ENCODE data around the gene HOXC10. TPM values are rescaled to one million over a fixed set of nuclear protein-coding genes. Genes with fewer than 3 reads are reported as not detected.

HOXC10 gene
- total RNA-seq, 2 experiments from 2014 or later, result not detected

- no peaks in the 10 kb centered on the region for H3K9me3 Mint-ChIP-seq
- no peak overlapping the region for H3K4me3 Mint-ChIP-seq
- H3K27me3 Mint-ChIP-seq, result peaks cover 88% of the 10 kb centered on the region
- peaks cover 5% of the 10 kb centered on the region for H3K36me3 Mint-ChIP-seq (ENCODE audit: low read depth)
- ChIA-PET CTCF (interaction anchor here (0.6 to 1.6 kb wide), 4 partner anchors 10 to 69 kb away, joined by 3 to 4 read pairs (median 3); partner anchors contain the start of gene HOXC9), POLR2A (no interaction called here)
- no peak overlapping the region for H3K27ac Mint-ChIP-seq
- DNase-seq, result no peak
- H3K4me1 Mint-ChIP-seq, result peaks cover 18% of the 10 kb centered on the region
These were observed 21.3 kb upstream of the HOXC10 start for GRCh38 chr12:53963434-53964314.

GRCh38 chr12:53964315-53964713, 20.6 kb upstream of the HOXC10 start:
- H3K27ac Mint-ChIP-seq, result no peak overlapping the region
- peaks cover 5% of the 10 kb centered on the region for H3K36me3 Mint-ChIP-seq (ENCODE audit: low read depth)
- peaks cover 18% of the 10 kb centered on the region for H3K4me1 Mint-ChIP-seq
- CTCF ChIA-PET, result interaction anchor here (0.7 kb wide), 1 partner anchor 36 kb away, joined by 3 read pairs; the partner anchor contains the start of gene HOXC9
- H3K27me3 Mint-ChIP-seq, result peaks cover 90% of the 10 kb centered on the region
- no peak overlapping the region for H3K4me3 Mint-ChIP-seq
- H3K9me3 Mint-ChIP-seq, result no peaks in the 10 kb centered on the region
- POLR2A ChIA-PET, result no interaction called here
- DNase-seq, result no peak

- Mint-ChIP-seq H3K27me3 (peaks cover 90% of the 10 kb centered on the region), H3K4me3 (no peak overlapping the region)
- POLR2A ChIA-PET, result no interaction called here
These were observed 19.5 kb upstream of the HOXC10 start for GRCh38 chr12:53965281-53966084.

GRCh38 chr12:53966085-53966384, 18.9 kb upstream of the HOXC10 start:
- CTCF ChIA-PET, result interaction anchor here (1.4 to 1.5 kb wide), 2 partner anchors 16 to 34 kb away, joined by 3 read pairs; no protein-coding TSS in a partner anchor
- no peak overlapping the region for H3K4me3 Mint-ChIP-seq

More at GRCh38 chr12:53965281-53966084, 19.5 kb upstream of the HOXC10 start:
- H3K4me1 Mint-ChIP-seq, result peaks cover 17% of the 10 kb centered on the region
- DNase-seq, result no peak
- H3K27ac Mint-ChIP-seq, result peak overlapping the region; percentile 62
- CTCF ChIA-PET, result interaction anchor here (1.4 to 1.5 kb wide), 2 partner anchors 15 to 34 kb away, joined by 3 read pairs; no protein-coding TSS in a partner anchor
- H3K9me3 Mint-ChIP-seq, result no peaks in the 10 kb centered on the region
- H3K36me3 Mint-ChIP-seq (ENCODE audit: low read depth), result peaks cover 5% of the 10 kb centered on the region

GRCh38 chr12:53966385-53967133, 18.4 kb upstream of the HOXC10 start:
- peak overlapping the region; percentile 82 for H3K27ac Mint-ChIP-seq
- peaks cover 5% of the 10 kb centered on the region for H3K36me3 Mint-ChIP-seq (ENCODE audit: low read depth)
- POLR2A ChIA-PET, result no interaction called here
- H3K4me1 Mint-ChIP-seq, result peaks cover 17% of the 10 kb centered on the region
- CTCF ChIA-PET, result interaction anchor here (1.4 to 2.2 kb wide), 3 partner anchors 17 to 235 kb away, joined by 3 to 5 read pairs (median 3); no protein-coding TSS in a partner anchor
- no peaks in the 10 kb centered on the region for H3K9me3 Mint-ChIP-seq
- peaks cover 97% of the 10 kb centered on the region for H3K27me3 Mint-ChIP-seq
- DNase-seq, result no peak
- no peak overlapping the region for H3K4me3 Mint-ChIP-seq

More at GRCh38 chr12:53966085-53966384, 18.9 kb upstream of the HOXC10 start:
- DNase-seq, result no peak
- H3K36me3 Mint-ChIP-seq (ENCODE audit: low read depth), result peaks cover 5% of the 10 kb centered on the region
- H3K27me3 Mint-ChIP-seq, result peaks cover 94% of the 10 kb centered on the region
- H3K27ac Mint-ChIP-seq, result peak overlapping the region; percentile 62
- H3K9me3 Mint-ChIP-seq, result no peaks in the 10 kb centered on the region
- POLR2A ChIA-PET, result no interaction called here
- H3K4me1 Mint-ChIP-seq, result peaks cover 17% of the 10 kb centered on the region

- CTCF ChIA-PET, result interaction anchor here (2.2 kb wide), 1 partner anchor 234 kb away, joined by 5 read pairs; no protein-coding TSS in a partner anchor
- no peak for DNase-seq
- Mint-ChIP-seq H3K4me1 (peaks cover 17% of the 10 kb centered on the region), H3K9me3 (no peaks in the 10 kb centered on the region), H3K27me3 (peaks cover 98% of the 10 kb centered on the region), H3K36me3 (ENCODE audit: low read depth) (peaks cover 5% of the 10 kb centered on the region), H3K27ac (peak overlapping the region; percentile 51), H3K4me3 (no peak overlapping the region)
- POLR2A ChIA-PET, result no interaction called here
These were observed 17.5 kb upstream of the HOXC10 start for GRCh38 chr12:53967421-53967925.

- Mint-ChIP-seq H3K4me3 (no peak overlapping the region), H3K4me1 (peaks cover 22% of the 10 kb centered on the region), H3K36me3 (ENCODE audit: low read depth) (peaks cover 10% of the 10 kb centered on the region), H3K27me3 (peaks cover 98% of the 10 kb centered on the region), H3K27ac (no peak overlapping the region), H3K9me3 (no peaks in the 10 kb centered on the region)
- ChIA-PET POLR2A (no interaction called here), CTCF (interaction anchor here (0.7 to 2.2 kb wide), 5 partner anchors 9 to 233 kb away, joined by 3 to 5 read pairs (median 3); partner anchors contain the start of genes HOXC12 and HOXC5)
- DNase-seq, result no peak
These were observed 16.5 kb upstream of the HOXC10 start for GRCh38 chr12:53968214-53969127.

GRCh38 chr12:53969588-53970259, 15.2 kb upstream of the HOXC10 start:
- H3K4me3 Mint-ChIP-seq, result no peak overlapping the region
- H3K27me3 Mint-ChIP-seq, result peaks cover 95% of the 10 kb centered on the region
- no peak overlapping the region for H3K27ac Mint-ChIP-seq
- peaks cover 16% of the 10 kb centered on the region for H3K4me1 Mint-ChIP-seq
- H3K9me3 Mint-ChIP-seq, result no peaks in the 10 kb centered on the region
- ChIA-PET POLR2A (no interaction called here), CTCF (interaction anchor here (0.9 to 1.2 kb wide), 2 partner anchors 15 to 24 kb away, joined by 3 read pairs; partner anchors contain the start of gene HOXC10)
- peaks cover 10% of the 10 kb centered on the region for H3K36me3 Mint-ChIP-seq (ENCODE audit: low read depth)
- no peak for DNase-seq

GRCh38 chr12:53970451-53970850, 14.5 kb upstream of the HOXC10 start:
- Mint-ChIP-seq H3K4me1 (peaks cover 16% of the 10 kb centered on the region), H3K27ac (no peak overlapping the region), H3K4me3 (no peak overlapping the region), H3K27me3 (peaks cover 92% of the 10 kb centered on the region), H3K9me3 (no peaks in the 10 kb centered on the region), H3K36me3 (ENCODE audit: low read depth) (peaks cover 8% of the 10 kb centered on the region)
- no peak for DNase-seq
- ChIA-PET POLR2A (no interaction called here), CTCF (interaction anchor here (0.9 kb wide), 2 partner anchors 15 to 57 kb away, joined by 3 read pairs; partner anchors contain the start of gene HOXC10)

GRCh38 chr12:53971129-53971528, 13.8 kb upstream of the HOXC10 start:
- H3K4me1 Mint-ChIP-seq, result peaks cover 18% of the 10 kb centered on the region
- no peaks in the 10 kb centered on the region for H3K9me3 Mint-ChIP-seq
- H3K36me3 Mint-ChIP-seq (ENCODE audit: low read depth), result peaks cover 10% of the 10 kb centered on the region
- H3K4me3 Mint-ChIP-seq, result no peak overlapping the region
- no peak for DNase-seq
- POLR2A ChIA-PET, result no interaction called here
- CTCF ChIA-PET, result interaction anchor here (0.9 to 1.5 kb wide), 2 partner anchors 26 to 56 kb away, joined by 3 read pairs; no protein-coding TSS in a partner anchor
- peaks cover 91% of the 10 kb centered on the region for H3K27me3 Mint-ChIP-seq
- H3K27ac Mint-ChIP-seq, result no peak overlapping the region

GRCh38 chr12:53971686-53972085, 13.3 kb upstream of the HOXC10 start:
- H3K9me3 Mint-ChIP-seq, result no peaks in the 10 kb centered on the region
- peaks cover 7% of the 10 kb centered on the region for H3K36me3 Mint-ChIP-seq (ENCODE audit: low read depth)
- ChIA-PET POLR2A (no interaction called here), CTCF (interaction anchor here (1.1 to 1.5 kb wide), 2 partner anchors 12 to 27 kb away, joined by 3 read pairs; no protein-coding TSS in a partner anchor)
- H3K27me3 Mint-ChIP-seq, result peaks cover 91% of the 10 kb centered on the region
- no peak for DNase-seq
- no peak overlapping the region for H3K27ac Mint-ChIP-seq
- no peak overlapping the region for H3K4me3 Mint-ChIP-seq
- peaks cover 13% of the 10 kb centered on the region for H3K4me1 Mint-ChIP-seq

Data from activated CD4-positive, alpha-beta T cell treated with anti-CD3 and anti-CD28 coated beads, Interleukin-2, amount 10 ng/mL, durations not matched to agents 7 days and 5 days (primary cell).